NCI-H82 treated with DMSO at 0.1 percent for 48 hours (cell line): Measurements from ENCODE around the gene EFEMP1.

Experiments used
- DNase-seq: peaks from one replicate; lab custom pipeline; 2025; ENCODE audit not compliant: unreplicated experiment; lab: John Stamatoyannopoulos, UW

The EFEMP1 gene

GRCh38 chr2:55934337-55934736 is 10.8 kb upstream of the EFEMP1 start:
- no peak for DNase-seq

- no peak for DNase-seq
Observed at GRCh38 chr2:55932843-55933242, 9.3 kb upstream of the EFEMP1 start.

GRCh38 chr2:55931281-55931680 is 7.7 kb upstream of the EFEMP1 start:
- DNase-seq: no peak

- DNase-seq: no peak
Observed at GRCh38 chr2:55929476-55929875, 5.9 kb upstream of the EFEMP1 start.

GRCh38 chr2:55926974-55927373 is 3.4 kb upstream of the EFEMP1 start:
- DNase-seq: no peak

GRCh38 chr2:55926246-55926645 is 2.7 kb upstream of the EFEMP1 start:
- DNase-seq: no peak

GRCh38 chr2:55923982-55924321 is 370 bp upstream of the EFEMP1 start:
- no peak for DNase-seq

GRCh38 chr2:55922291-55922907 is 1.2 kb downstream of the EFEMP1 start:
- no peak for DNase-seq

- no peak for DNase-seq
Observed at GRCh38 chr2:55919574-55919973, 4.0 kb downstream of the EFEMP1 start.

- DNase-seq: no peak
Observed at GRCh38 chr2:55918856-55919255, 4.7 kb downstream of the EFEMP1 start.

GRCh38 chr2:55917713-55918390 is 5.7 kb downstream of the EFEMP1 start:
- no peak for DNase-seq

- no peak for DNase-seq
Observed at GRCh38 chr2:55917117-55917516, 6.5 kb downstream of the EFEMP1 start.

GRCh38 chr2:55916473-55917049 is 7.0 kb downstream of the EFEMP1 start:
- no peak for DNase-seq

GRCh38 chr2:55914786-55915185 is 8.8 kb downstream of the EFEMP1 start:
- DNase-seq: no peak

- no peak for DNase-seq
Observed at GRCh38 chr2:55912926-55913325, 10.7 kb downstream of the EFEMP1 start.

- DNase-seq: no peak
Observed at GRCh38 chr2:55910077-55910476, 13.5 kb downstream of the EFEMP1 start.

GRCh38 chr2:55907686-55908085 is 15.9 kb downstream of the EFEMP1 start:
- DNase-seq: no peak

- DNase-seq: no peak
Observed at GRCh38 chr2:55906993-55907392, 16.6 kb downstream of the EFEMP1 start.

GRCh38 chr2:55903727-55904126 is 19.9 kb downstream of the EFEMP1 start:
- DNase-seq: no peak

GRCh38 chr2:55902971-55903370 is 20.6 kb downstream of the EFEMP1 start:
- no peak for DNase-seq

- DNase-seq: no peak
Observed at GRCh38 chr2:55902429-55902828, 21.2 kb downstream of the EFEMP1 start.

GRCh38 chr2:55901941-55902340 is 21.6 kb downstream of the EFEMP1 start:
- DNase-seq: no peak

- no peak for DNase-seq
Observed at GRCh38 chr2:55901322-55901721, 22.3 kb downstream of the EFEMP1 start.
